GM18858 (cell line): Measurements from ENCODE around the gene SAFB.

Source experiments
- ATAC-seq: cut with Tn5 transposase; IDR thresholded peaks from one replicate; pipeline ENCODE4 v1.9.1; 2021; ENCODE audit not compliant: unreplicated experiment

Gene SAFB

GRCh38 chr19:5622465-5623396 lies at the start of gene SAFB, which contains the start of gene SAFB2:
Gene SAFB, plus strand, starts transcription at chr19:5623083. Its CDS starts 123 bp downstream, at chr19:5623206.
Gene SAFB2, minus strand, starts transcription at chr19:5622776. Its CDS starts 61 bp downstream, at chr19:5622715.
- ATAC-seq = peak; percentile 81

DNA sequence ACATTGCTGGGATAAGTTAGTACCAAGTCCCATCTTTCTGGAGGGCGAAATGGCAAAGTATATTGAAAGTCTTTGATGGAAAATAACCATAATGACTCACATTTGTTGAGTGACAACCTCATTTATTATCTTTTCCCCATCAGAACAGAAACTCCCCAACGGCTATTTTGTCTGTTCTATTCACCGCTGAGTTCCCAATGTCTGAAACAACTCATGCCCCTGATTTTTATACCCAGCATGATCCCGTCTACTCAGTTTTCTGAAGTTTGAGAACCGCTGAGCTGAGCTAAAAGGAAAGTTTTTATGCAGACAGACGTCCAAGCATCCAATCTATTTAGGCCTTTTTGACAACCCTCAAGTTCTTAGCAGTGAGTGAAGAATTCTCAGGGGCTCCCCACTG lies 47.3 kb upstream of the SAFB start:
- ATAC-seq = no peak

- no peak for ATAC-seq
Observed at GRCh38 chr19:5578097-5578846, 44.6 kb upstream of the SAFB start.

- no peak for ATAC-seq
Observed at GRCh38 chr19:5579286-5579685, 43.6 kb upstream of the SAFB start.

DNA sequence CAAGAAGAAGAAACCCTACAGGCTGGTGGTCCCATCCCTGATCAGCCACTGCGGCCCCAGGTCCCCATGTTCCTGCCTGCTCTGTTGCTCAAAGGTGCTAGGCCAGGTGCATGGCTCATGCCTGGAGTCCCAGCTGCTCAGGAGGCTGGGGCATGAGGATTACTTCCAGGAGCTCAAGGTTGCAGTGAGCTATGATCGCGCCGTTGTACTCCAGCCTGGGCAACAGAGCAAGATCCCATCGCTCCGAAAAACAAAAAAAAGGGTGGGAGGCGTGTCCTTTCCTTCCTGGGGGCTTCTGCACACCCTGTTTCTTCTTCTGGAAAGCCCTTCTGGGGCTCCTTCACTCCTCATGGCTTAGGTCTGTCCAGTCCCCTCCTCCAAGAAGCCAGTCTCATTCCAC lies 43.2 kb upstream of the SAFB start:
- no peak for ATAC-seq

DNA sequence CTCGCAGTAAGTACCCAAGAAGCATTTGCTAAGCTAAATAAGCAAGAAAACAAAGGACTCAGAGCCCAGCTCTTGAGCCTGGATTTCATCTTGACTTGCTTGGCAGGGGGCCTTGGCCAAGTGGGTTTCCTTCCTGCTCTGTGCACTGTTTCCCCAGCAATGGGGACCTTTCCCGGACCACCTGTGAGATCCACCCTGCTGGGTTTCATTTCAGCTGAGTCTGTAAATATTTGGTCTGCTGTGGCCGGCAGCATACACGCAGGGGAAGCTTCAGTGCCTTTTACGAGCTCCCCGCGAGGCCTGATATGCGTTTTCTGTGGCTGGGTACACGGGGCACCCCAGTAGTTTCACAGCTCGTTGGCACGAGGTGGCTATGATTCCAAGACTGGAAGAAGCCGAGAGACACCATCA lies 42.7 kb upstream of the SAFB start:
- no peak for ATAC-seq

GRCh38 chr19:5585461-5586299 lies 37.2 kb upstream of the SAFB start:
- ATAC-seq = no peak

GRCh38 chr19:5586300-5587070 lies 36.4 kb upstream of the SAFB start:
- ATAC-seq = no peak

DNA sequence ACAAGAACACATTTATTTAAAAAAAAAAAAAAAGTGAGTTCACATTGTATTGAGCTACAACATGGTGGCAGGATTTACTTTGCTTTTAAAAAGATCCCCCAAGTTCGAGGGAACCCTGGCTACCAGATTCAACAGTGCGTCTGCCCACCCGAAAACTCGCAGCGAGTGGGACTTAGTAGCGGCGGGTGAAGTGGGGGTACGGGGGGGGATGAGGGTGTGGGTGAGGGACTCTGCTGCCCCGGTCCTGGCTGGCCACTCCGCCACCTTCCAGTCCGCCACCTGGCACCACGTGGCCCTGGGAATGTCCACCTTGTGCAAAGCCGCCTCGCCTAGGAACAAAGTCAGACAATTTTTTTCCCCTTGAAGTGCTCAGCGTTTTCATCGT lies 35.8 kb upstream of the SAFB start:
- ATAC-seq = no peak

- no peak for ATAC-seq
Observed at GRCh38 chr19:5587661-5588060, 35.2 kb upstream of the SAFB start.

- no peak for ATAC-seq
Observed at GRCh38 chr19:5588441-5588840, 34.4 kb upstream of the SAFB start.

DNA sequence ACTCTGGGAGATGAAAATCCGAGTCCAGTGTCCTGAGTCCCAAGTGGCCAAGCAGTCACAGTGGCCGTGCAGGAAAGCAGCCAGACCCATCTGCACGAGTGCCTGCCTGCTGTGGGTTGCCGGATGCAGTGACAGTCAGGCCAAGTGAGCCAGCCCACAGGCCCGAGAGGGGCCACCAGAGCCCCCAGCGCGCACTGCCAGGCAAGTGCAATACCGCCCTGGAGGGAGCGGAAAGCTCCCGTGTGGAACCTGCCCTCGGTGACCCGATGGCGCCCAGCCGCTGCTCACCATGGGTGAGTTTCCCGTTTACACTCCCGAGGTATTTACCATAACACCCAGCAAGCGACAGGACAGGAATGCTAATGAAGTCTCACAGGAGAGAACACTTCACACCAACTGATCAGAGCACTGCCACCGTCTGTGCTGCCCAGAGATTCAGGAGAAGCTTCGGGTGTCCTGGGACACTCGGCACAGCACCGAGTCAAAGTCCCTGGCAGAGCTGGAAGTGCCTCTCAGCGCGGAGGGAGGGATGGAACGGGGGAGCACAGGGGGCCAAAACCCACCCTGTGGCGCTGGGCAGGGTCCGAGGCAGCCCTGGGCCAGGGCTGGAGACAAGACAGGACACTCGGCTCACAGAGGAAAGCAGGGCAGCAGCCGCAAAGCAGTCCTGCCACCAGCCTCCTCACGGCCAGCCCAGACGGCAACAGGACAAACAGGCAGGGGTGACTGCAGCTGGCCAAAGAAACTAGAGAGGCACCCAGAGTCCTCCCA lies 33.8 kb upstream of the SAFB start:
- ATAC-seq = no peak

GRCh38 chr19:5590151-5590864 lies 32.6 kb upstream of the SAFB start:
- ATAC-seq = no peak

GRCh38 chr19:5590865-5591154 lies 32.1 kb upstream of the SAFB start:
- ATAC-seq = no peak

- ATAC-seq = no peak
Observed at GRCh38 chr19:5591476-5591875, 31.4 kb upstream of the SAFB start.

GRCh38 chr19:5592531-5593342 lies 30.1 kb upstream of the SAFB start:
- ATAC-seq = no peak

GRCh38 chr19:5593343-5594255 lies 29.3 kb upstream of the SAFB start:
- ATAC-seq = no peak
